Keratinocyte (primary cell): ENCODE data around the gene PCDH11Y. TPM values are rescaled to one million over a fixed set of nuclear protein-coding genes. Genes with fewer than 3 reads are reported as not detected.

Experiments
- polyA plus RNA-seq, 5 experiments: library from polyadenylated mRNA; depleted of rRNA in 3 of 5; stranded (reverse) in 3 of 5; stranded (forward) in 1 of 5; unstranded in 1 of 5; fragments of >200 nt; gene quantifications; 1 replicate in 1 of 5; 2 replicates in 3 of 5; 3 replicates in 1 of 5; pipeline versions ENCODE4 v1.2.1 to v1.2.3, GENCODE V29; 2011 to 2012; ENCODE audit warnings: missing spikeins in 2 of 5, low read depth in 1 of 5, low replicate concordance in 1 of 5
- small RNA-seq, 3 experiments: library from RNA; depleted of rRNA; stranded (forward); fragments of <200 nt; gene quantifications; one replicate each; pipeline ENCODE3, GENCODE V24; 2012; ENCODE audit warnings: low read depth in 3 of 3, low replicate concordance in 1 of 3; ENCODE audit not compliant: insufficient read length in 3 of 3

PCDH11Y gene
- polyA plus RNA-seq, 1 donor (not counting 4 experiments of a cell fraction or from before 2014, with no cell fraction given), result not detected

Small RNA genes within 50 kb of the gene (small RNA-seq; reads per million reads assigned to genes)
- gene RNU2-57P, result 0 reads per million in 3 experiments
- 0 reads per million in 3 experiments for gene SNX3P1Y
